GM12875 (cell line): ENCODE results near the gene GANAB.

Source experiments
- H3K4me3 ChIP-seq: one replicate; pipeline ENCODE4 v1.5.1; 2011; ENCODE audit warnings: low read depth, low read length, control low read depth
- TF ChIP-seq, protein P1 (sequence below): IDR thresholded peaks from 2 replicates; pipeline ENCODE4 v1.5.1; 2011; ENCODE audit warnings: low read depth, mild to moderate bottlenecking, control low read depth, inconsistent platforms, low read length, moderate library complexity, borderline replicate concordance; ENCODE audit not compliant: insufficient read depth

GANAB gene

DNA sequence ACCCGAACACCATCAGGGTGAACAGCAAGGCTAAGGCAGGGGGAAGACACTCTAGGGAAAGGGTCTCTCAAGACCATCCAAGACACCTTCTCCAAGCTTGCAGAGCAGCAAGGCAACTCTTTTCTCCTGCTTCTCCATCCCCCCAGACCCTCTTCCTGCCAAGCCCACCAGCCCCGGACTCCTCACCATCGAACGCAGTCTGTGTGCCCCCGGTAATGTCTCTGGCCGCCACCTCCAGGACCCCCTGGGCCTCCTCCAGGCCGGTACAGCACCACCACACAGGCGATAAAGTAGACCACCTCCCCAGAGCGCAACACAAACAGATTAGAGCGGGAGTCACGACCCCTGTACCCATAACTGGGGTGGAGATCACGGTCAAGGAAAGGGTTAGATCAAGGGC is 37.6 kb downstream of the GANAB start:
- TF ChIP-seq, protein P1, sequence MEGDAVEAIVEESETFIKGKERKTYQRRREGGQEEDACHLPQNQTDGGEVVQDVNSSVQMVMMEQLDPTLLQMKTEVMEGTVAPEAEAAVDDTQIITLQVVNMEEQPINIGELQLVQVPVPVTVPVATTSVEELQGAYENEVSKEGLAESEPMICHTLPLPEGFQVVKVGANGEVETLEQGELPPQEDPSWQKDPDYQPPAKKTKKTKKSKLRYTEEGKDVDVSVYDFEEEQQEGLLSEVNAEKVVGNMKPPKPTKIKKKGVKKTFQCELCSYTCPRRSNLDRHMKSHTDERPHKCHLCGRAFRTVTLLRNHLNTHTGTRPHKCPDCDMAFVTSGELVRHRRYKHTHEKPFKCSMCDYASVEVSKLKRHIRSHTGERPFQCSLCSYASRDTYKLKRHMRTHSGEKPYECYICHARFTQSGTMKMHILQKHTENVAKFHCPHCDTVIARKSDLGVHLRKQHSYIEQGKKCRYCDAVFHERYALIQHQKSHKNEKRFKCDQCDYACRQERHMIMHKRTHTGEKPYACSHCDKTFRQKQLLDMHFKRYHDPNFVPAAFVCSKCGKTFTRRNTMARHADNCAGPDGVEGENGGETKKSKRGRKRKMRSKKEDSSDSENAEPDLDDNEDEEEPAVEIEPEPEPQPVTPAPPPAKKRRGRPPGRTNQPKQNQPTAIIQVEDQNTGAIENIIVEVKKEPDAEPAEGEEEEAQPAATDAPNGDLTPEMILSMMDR, result no peak
- no peak overlapping the region for H3K4me3 ChIP-seq

DNA sequence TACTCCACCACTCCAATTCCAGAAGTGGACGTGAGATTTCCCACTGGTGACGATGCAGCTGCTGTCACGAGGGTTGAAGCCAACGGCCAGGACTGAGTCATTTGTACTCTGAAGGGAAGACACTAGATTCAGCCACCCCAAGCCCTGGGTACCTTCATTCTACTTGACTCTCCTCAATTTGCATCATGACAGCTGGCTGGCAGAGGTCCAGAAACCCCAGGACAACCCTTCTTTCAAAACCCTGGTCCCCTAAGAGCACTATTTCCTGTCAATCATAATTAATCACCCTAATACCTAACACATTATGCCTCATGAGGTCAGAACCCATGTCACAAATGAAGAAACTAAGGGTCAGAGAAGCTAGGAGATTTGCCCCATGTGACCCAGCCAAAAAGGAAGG is 38.7 kb downstream of the GANAB start:
- no peak overlapping the region for H3K4me3 ChIP-seq
- TF ChIP-seq, protein P1, result no peak

DNA sequence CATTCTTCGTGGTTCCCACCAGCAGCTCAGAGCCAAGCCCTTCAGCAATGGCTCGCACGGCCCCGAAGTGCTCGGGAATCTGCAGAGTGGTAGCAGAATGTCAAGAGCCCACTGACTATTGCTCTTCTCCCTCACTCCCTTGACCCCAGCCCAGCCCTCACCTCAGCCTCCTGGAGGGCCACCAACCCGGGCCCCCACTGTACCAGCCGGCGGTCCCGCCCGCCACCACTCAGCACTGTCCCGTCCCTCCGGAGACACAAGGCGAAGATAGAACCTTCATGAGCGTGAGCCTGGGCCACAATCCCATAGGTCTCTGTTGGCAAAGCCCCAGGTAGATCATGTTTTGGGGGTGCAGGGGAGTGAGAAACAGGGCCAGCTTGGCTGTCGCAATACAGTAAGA is 40.5 kb downstream of the GANAB start:
- TF ChIP-seq, protein P1, result no peak
- H3K4me3 ChIP-seq, result no peak overlapping the region

DNA sequence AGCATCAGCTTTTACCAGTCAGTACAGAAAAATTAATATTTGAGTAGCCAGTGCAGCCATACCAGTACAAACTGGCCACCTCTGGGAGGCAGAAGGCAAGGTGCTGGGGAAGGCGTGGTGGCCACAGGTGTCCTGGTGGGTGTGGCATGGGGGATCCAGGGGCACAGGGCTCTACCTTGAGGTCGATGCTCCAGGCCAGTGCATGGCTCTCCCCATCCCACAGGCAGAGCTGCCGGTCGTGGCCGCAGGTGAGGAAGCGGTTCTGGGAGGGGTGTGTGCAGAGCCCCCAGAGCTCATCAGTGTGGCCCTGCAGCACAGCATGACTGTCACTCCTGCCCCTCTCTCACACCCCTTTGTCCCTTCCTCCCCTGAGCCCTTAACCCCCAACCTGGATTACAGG is 40.9 kb downstream of the GANAB start:
- TF ChIP-seq, protein P1, result no peak
- H3K4me3 ChIP-seq, result no peak overlapping the region

DNA sequence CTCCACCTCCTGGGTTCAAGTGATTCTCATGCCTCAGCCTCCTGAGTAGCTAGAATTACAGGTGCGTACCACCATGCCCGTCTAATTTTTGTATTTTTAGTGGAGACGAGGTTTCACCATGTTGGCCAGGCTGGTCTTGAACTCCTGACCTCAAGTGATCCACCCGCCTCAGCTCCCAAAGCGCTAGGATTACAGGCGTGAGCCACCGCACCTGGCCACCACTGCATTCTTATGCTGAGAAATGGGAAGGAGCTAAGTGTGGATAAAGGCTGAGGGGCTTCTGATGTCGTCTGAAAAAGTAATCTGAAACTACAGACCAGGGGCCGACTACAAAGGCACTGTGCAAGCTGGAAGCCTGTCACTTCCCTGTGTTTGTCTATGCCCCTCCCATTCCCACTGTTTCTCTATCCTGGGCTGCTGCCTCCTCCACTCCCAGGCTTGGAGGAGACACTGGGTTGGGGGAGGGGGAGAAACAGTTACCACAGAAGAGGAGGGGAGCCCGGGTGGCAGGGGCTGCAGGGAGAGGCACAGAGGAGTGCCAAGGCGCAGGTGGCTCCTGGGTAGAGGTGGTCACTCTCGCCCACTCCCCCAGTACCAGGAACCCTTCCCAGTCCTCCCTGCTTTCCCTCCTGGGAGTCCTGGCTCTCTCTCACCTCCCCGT is 41.8 kb downstream of the GANAB start:
- TF ChIP-seq, protein P1, result no peak

DNA sequence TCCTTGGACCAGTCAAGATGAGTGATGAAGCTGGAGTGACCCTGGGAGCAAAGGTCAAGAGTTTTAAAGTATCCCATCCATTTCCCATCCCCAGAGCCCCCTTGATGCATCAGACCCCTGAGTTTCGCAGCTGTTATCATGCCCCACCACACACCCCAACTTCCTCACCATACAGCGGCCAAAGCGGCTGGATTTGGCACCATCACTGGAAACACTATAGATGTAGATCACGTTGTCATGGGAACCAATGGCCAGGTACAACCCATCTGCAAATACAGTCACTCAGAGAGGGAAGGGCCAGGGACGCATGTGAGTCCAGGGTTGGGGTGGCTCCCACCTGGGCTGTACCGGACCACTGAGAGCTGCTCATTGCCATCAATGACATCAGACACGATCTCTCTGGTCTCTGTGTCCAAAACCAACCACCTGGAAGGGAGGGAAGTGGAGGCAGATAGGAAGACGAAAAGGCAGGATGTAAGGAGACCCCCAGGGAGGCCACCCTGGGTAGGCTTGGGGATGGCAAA is 42.6 kb downstream of the GANAB start:
- TF ChIP-seq, protein P1, result no peak

More for the DNA sequence above, 41.8 kb downstream of the GANAB start:
- no peak overlapping the region for H3K4me3 ChIP-seq

DNA sequence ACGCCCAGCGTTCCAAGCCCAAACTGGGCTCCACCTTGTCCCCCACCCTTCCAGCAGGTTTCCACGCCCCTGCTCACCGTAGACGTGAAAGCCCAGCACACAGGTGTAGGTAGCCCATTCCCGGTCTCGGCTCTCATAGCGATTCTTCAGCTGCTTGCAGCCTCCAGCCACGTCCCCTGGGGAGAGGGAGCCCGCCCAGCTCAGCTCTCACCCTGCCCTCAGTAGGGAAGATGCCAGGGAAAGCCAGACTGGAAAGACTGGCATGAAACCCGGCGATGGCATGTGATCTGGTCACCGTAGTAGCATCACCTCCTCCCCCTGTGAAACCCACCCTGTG is 43.4 kb downstream of the GANAB start:
- H3K4me3 ChIP-seq, result no peak overlapping the region
- TF ChIP-seq, protein P1, result no peak

More for the DNA sequence above, 42.6 kb downstream of the GANAB start:
- H3K4me3 ChIP-seq, result no peak overlapping the region
